ENCODE results near the gene TECTA. TPM values are rescaled to one million over a fixed set of nuclear protein-coding genes. Genes with fewer than 3 reads are reported as not detected.

TECTA gene
- total RNA-seq, 1 donor from 2014 or later, result 2.9 TPM

DNA sequence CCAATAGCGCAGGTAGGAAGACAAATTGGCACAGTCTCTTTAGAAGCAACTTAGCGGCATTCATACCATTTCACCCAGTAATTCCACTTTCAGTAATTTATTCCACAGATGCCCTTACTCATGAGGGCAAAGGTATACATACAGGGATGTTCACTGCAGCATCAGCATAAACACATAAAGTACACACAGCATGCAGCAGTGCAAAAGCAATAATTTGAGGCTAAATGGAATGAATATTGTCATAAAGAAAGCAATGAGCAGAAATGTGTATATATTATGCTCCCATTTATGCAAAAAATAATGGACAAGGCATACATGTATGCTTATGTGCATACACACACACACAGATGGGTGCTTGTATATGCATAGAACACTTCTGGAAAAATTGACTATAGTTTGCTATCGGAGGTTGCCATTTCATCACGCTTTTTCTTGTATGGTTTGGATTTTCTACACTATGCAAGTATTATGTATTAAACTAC lies 50.2 kb downstream of the TECTA start:
- TF ChIP-seq, protein P1, sequence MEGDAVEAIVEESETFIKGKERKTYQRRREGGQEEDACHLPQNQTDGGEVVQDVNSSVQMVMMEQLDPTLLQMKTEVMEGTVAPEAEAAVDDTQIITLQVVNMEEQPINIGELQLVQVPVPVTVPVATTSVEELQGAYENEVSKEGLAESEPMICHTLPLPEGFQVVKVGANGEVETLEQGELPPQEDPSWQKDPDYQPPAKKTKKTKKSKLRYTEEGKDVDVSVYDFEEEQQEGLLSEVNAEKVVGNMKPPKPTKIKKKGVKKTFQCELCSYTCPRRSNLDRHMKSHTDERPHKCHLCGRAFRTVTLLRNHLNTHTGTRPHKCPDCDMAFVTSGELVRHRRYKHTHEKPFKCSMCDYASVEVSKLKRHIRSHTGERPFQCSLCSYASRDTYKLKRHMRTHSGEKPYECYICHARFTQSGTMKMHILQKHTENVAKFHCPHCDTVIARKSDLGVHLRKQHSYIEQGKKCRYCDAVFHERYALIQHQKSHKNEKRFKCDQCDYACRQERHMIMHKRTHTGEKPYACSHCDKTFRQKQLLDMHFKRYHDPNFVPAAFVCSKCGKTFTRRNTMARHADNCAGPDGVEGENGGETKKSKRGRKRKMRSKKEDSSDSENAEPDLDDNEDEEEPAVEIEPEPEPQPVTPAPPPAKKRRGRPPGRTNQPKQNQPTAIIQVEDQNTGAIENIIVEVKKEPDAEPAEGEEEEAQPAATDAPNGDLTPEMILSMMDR (IDR thresholded peaks at IDR 0.05; ENCODE audit: partially characterized antibody, unreplicated experiment), result no peak
- Mint-ChIP-seq H3K9me3 (ENCODE audit: unreplicated experiment) (no peaks in the 10 kb centered on the region), H3K27ac (ENCODE audit: unreplicated experiment) (no peak overlapping the region), H3K36me3 (ENCODE audit: unreplicated experiment) (no peaks in the 10 kb centered on the region), H3K27me3 (ENCODE audit: unreplicated experiment) (no peaks in the 10 kb centered on the region), H3K4me1 (ENCODE audit: low read depth, unreplicated experiment) (no peaks in the 10 kb centered on the region), H3K4me3 (ENCODE audit: unreplicated experiment) (no peak overlapping the region)
- DNase-seq, result no peak

DNA sequence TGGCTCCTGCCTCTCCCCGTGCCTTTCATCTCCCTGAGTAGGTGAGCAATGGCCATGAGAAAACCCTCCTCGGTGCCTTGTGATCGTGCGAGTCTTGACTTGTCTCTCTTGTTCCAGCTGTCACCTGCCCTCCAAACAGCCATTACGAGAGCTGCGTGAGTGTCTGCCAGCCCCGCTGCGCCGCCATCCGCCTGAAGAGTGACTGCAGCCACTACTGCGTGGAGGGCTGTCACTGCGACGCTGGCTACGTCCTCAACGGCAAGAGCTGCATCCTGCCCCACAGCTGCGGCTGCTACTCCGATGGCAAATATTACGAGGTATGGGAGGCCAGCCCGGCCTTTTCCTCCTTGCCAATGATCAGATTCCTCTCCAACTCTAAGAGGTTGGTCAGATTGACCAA lies 51.7 kb downstream of the TECTA start:
- TF ChIP-seq, protein P1 (IDR thresholded peaks at IDR 0.05; ENCODE audit: partially characterized antibody, unreplicated experiment), result no peak
- Mint-ChIP-seq H3K27me3 (ENCODE audit: unreplicated experiment) (no peaks in the 10 kb centered on the region), H3K9me3 (ENCODE audit: unreplicated experiment) (peaks cover 1% of the 10 kb centered on the region), H3K27ac (ENCODE audit: unreplicated experiment) (no peak overlapping the region), H3K4me3 (ENCODE audit: unreplicated experiment) (no peak overlapping the region), H3K4me1 (ENCODE audit: low read depth, unreplicated experiment) (no peaks in the 10 kb centered on the region), H3K36me3 (ENCODE audit: unreplicated experiment) (no peaks in the 10 kb centered on the region)
- DNase-seq, result no peak

DNA sequence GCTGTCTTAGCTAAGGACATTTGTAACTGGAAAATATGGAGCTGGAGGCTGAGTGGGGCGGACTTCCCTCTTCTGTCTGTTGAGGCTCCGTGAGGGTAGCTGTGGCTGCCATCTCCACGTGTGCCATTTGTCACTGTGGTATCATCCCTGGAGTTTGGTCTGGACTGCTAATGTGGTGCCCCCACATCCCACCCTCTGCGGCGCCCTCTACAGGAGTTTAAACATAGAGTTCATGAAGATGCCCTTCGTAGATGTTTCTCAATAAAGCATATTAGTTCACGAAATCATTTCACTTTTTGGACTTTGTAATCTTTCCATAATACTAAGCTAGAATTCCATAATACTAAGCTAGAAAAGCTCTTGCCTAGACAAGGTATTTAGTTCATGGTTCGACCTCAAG lies 52.4 kb downstream of the TECTA start:
- Mint-ChIP-seq H3K4me1 (ENCODE audit: low read depth, unreplicated experiment) (no peaks in the 10 kb centered on the region), H3K27ac (ENCODE audit: unreplicated experiment) (no peak overlapping the region), H3K36me3 (ENCODE audit: unreplicated experiment) (no peaks in the 10 kb centered on the region), H3K27me3 (ENCODE audit: unreplicated experiment) (no peaks in the 10 kb centered on the region), H3K9me3 (ENCODE audit: unreplicated experiment) (peaks cover 2% of the 10 kb centered on the region), H3K4me3 (ENCODE audit: unreplicated experiment) (no peak overlapping the region)
- no peak for DNase-seq
- TF ChIP-seq, protein P1 (IDR thresholded peaks at IDR 0.05; ENCODE audit: partially characterized antibody, unreplicated experiment), result no peak

DNA sequence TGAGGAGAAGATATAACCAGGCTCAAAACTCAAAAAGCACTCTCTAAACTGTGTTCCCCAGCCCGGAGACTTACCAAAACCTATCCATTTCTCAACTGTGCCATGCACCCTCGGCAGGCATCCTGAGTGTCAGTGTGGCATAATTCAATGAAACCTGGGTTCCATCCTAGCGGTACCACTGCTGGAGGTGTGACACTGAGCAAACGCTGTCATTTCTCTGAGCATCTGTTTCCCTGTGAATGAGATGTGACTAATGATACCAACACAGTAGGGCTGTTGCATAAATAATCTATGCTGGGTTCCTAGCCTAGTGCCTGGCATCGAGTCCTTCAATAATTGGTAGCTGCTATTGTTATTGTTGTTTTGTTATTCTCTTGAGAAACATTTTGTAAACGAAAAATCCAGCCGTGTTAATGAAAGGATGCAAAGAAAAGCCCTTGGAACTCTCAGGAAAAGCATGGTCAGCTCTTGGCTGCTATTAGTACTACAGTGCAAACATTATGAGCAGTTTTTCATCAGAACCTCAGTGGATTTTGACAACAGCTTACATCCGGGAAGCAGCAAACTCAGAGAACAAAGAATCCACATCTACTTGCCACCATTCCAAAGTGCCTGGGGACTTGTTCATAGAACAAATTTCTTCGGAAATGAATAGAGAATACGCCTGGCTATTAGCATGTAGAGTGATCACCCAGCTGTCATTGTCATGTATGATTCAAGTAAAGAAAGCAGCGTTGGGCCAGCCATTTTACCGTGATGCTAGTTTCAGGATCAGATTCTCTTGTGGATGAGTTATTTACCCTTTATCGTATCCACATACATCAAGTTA lies 53.7 kb downstream of the TECTA start:
- Mint-ChIP-seq H3K9me3 (ENCODE audit: unreplicated experiment) (peaks cover 2% of the 10 kb centered on the region), H3K27ac (ENCODE audit: unreplicated experiment) (no peak overlapping the region), H3K36me3 (ENCODE audit: unreplicated experiment) (no peaks in the 10 kb centered on the region), H3K4me1 (ENCODE audit: low read depth, unreplicated experiment) (no peaks in the 10 kb centered on the region), H3K27me3 (ENCODE audit: unreplicated experiment) (no peaks in the 10 kb centered on the region), H3K4me3 (ENCODE audit: unreplicated experiment) (no peak overlapping the region)
- no peak for DNase-seq
- TF ChIP-seq, protein P1 (IDR thresholded peaks at IDR 0.05; ENCODE audit: partially characterized antibody, unreplicated experiment), result no peak

DNA sequence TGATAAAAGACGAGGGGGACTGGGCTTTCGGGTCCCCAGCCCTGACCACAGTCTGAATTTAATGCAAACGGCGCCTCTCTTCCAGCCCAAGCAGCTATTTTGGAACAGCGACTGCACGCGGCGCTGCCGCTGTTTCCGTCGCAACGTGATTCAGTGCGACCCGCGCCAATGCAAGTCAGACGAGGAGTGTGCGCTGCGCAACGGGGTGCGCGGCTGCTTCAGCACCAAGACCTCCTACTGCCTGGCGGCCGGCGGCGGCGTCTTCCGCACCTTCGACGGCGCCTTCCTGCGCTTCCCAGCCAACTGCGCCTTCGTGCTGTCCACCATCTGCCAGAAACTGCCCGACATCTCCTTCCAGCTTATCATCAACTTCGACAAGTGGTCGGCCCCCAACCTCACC lies 56.7 kb downstream of the TECTA start:
- no peak overlapping the region for H3K27ac Mint-ChIP-seq (ENCODE audit: unreplicated experiment)
- peaks cover 3% of the 10 kb centered on the region for H3K9me3 Mint-ChIP-seq (ENCODE audit: unreplicated experiment)
- DNase-seq, result no peak
- no peaks in the 10 kb centered on the region for H3K36me3 Mint-ChIP-seq (ENCODE audit: unreplicated experiment)
- H3K4me3 Mint-ChIP-seq (ENCODE audit: unreplicated experiment), result no peak overlapping the region
- H3K27me3 Mint-ChIP-seq (ENCODE audit: unreplicated experiment), result no peaks in the 10 kb centered on the region
- TF ChIP-seq, protein P1 (IDR thresholded peaks at IDR 0.05; ENCODE audit: partially characterized antibody, unreplicated experiment), result no peak
- H3K4me1 Mint-ChIP-seq (ENCODE audit: low read depth, unreplicated experiment), result no peaks in the 10 kb centered on the region

Data from glutamatergic neuron (in vitro differentiated cells).